GM03348 (cell line): ENCODE data around the gene GREB1.

Experiments
- DNase-seq: peaks from one replicate; pipeline ENCODE4 v3.0.0; 2012; ENCODE audit warnings: low spot score

The GREB1 gene

GRCh38 chr2:11559786-11560155, 25.9 kb downstream of the GREB1 start:
- DNase-seq: no peak

- no peak for DNase-seq
These were observed 27.0 kb downstream of the GREB1 start for GRCh38 chr2:11560806-11561205.

DNA sequence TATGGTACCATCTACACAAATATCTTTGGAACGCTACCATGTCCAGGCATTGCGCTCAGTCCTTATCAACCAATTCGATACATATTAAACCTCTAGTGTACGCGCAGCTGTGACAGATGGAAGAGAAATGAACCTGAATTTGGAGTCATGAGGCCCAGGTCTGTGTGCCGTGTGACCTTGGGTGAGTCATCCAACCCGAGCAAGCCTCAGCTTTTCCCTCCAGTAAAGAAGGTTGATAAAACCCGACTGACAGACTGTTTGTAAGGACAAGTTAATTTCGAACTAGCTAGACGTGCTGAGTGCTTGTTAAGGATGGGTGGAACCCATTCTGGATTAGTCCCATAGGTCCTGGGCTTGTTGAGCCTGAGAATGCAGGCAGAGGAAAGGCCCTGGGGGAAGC, 28.2 kb downstream of the GREB1 start:
- no peak for DNase-seq

DNA sequence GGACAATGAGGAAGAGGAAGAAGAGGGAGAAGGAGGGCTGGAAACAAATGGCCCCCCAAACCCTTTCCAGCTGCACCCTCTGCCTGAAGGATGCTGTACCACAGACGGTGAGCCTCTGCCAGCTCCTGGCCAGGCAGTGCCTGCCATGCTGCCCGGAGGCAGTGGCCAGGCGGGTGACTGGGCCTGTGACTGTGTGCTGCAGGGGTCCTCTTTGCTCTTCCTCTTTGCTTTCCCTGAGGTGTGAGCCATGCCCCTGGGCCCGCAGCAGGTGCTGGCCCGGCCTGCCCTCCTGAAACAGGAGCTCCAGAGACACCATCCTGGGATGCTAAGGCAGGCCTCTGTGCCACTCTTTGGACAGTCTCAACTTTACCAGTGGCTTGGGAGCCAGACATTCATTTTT, 28.6 kb downstream of the GREB1 start:
- DNase-seq: no peak

DNA sequence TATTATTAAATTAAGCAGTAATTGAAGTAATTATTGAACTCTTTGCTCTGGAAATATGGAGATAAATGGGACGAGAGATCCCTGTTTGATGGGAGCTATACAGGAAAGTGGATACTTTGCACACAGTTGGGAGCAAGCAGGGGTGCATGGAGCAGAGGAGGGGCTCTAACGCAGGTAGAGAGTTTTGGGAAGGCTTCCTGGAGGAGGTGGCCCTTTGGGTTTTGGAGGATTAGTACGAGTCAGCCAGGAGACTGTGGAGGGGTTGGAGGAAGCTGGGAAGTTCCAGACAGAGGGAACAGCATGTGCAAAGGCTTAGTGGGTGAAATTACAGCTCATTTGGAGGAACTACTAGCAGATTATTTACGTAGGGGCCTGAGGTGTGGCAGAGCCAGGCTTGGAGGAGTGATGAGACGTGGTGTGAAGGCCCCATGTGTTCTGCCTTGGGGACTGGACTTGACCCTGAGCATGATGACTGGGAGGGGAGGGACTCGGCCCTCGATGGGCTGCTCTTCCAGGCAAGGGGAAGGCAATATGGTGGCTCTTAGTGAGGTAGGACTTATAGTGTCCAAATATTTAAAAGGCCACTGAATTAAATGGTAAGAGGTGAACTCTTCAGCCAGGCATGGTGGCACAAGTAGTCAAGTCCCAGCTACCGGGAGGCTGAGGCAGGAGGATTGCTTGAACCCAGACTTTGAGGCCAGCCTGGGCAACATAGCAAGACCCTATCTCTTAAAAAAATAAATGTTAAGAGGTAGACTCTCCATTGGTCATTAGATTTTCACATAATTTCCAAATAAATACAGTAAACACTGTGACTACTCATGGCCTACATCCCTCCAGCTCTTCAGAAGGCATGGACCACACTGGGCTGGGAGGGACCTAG, 30.2 kb downstream of the GREB1 start:
- no peak for DNase-seq

GRCh38 chr2:11564816-11565567, 31.1 kb downstream of the GREB1 start:
- no peak for DNase-seq

DNA sequence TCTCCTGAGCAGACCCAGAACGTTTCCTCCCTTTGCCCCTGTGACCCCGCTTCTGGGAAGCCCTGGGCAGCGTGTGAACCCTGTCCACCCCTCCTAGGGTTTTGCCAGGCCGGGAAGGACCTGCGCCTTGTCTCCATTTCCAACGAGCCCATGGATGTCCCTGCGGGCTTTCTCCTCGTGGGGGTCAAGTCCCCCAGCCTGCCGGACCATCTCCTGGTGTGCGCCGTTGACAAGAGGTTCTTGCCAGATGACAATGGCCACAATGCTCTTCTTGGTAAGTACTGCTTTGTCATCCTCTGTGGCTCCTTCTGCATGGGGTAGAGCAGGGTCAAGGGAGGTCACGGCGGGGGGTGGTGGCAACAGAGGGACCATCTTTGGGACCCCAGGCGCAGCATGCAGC, 32.5 kb downstream of the GREB1 start:
- DNase-seq: no peak

- DNase-seq: no peak
These were observed 33.8 kb downstream of the GREB1 start for GRCh38 chr2:11567631-11568031.

GRCh38 chr2:11568436-11568835, 34.6 kb downstream of the GREB1 start:
- no peak for DNase-seq

DNA sequence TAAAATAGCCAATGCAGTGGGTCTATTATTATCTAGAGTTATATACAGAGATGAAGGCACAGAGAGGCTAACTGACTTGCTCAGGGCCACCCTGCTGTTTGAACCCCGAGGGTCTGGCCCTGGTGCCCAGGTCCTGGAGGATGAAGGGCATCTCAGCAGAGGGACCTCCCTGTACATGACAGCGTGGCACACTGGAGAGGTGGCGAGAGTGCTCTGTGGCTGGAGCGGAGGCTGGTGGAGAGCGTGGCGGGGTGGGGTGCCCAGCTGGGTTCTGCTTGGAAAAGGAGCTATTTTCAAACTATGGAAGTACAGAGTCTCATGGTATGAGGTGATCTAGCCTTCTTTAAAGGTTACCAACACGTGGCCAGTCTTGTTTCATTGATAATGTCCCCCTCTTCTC, 35.8 kb downstream of the GREB1 start:
- no peak for DNase-seq

GRCh38 chr2:11571170-11571569, 37.3 kb downstream of the GREB1 start:
- DNase-seq: no peak

GRCh38 chr2:11572996-11573395, 39.2 kb downstream of the GREB1 start:
- DNase-seq: no peak

DNA sequence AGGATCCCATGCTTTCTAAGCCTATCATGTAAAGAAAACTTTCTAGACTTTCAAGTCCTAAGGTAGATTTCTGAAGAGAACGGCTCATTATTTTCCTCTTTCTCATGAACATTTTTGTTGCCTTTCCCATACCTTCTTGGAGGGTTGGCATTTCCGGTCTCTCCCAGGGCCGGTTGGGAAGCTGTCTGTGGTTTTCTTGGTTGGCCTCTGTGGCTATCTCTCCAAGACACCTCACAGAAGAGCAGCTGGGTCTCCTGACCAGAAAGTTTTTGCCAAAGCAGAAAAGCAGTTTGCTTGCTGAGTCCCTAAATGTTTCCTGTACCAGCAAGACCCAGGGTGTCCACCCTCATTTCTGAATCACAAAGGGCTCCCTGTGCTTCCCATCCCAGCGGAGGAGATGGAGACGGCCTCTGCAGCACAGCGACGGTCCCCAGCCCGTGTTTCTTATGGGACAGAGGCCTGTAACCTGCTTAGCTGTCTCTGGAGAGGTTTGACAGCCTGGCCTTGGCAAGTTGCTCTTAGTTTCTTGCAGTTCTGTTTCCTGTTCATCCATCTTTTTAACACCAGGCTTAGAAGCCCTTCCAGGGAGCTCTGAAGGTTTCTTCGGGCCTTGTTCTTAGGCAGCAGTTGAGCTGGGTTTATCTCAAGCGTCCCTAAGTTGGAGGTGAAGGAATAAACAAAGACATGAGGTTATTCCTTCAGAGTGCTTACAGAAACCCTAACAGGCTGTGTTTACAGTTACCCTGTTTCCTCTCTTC, 39.8 kb downstream of the GREB1 start:
- peak; percentile 48 for DNase-seq

DNA sequence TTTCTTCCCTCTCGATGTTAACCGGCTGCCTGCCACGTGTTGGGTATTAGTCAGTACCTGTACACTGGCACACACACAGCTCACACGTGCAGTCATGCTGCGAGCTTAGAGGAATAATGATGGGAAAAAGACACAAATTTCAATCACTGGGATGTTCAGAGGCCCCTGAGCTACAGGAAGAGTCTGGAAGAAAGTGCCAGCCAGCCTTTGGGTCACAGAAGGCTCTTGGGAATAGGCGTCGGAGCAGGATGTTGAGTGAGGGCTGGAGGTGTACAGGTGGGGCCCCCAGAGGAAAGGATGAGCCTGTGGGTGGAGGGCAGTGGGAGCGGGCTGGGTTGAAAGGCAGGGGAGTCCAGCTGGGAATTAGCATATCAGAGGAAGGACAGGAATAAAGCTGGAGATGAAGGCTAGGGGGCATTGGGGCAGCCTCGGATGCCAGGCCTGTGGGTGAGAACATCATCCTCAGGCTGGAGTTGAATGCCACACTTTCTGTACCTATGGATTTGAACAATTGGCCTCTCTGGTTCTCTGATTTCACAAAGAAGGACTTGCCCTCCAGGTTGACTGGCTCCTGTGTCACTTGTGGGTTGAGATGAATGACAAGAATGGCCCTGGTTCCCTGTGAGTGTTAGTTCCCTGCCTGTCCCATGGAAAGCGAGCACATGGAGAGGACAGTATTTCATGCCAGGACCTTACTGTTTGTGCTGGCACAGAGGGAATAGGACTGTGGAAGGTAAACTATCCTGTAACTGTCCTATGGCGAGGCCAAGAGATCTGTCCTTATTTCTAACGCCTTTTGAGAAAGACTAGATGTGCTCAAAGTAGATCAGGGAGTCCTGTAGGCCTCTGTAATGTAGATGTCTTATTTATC, 40.6 kb downstream of the GREB1 start:
- no peak for DNase-seq

- DNase-seq: no peak
These were observed 42.6 kb downstream of the GREB1 start for GRCh38 chr2:11576398-11576797.

DNA sequence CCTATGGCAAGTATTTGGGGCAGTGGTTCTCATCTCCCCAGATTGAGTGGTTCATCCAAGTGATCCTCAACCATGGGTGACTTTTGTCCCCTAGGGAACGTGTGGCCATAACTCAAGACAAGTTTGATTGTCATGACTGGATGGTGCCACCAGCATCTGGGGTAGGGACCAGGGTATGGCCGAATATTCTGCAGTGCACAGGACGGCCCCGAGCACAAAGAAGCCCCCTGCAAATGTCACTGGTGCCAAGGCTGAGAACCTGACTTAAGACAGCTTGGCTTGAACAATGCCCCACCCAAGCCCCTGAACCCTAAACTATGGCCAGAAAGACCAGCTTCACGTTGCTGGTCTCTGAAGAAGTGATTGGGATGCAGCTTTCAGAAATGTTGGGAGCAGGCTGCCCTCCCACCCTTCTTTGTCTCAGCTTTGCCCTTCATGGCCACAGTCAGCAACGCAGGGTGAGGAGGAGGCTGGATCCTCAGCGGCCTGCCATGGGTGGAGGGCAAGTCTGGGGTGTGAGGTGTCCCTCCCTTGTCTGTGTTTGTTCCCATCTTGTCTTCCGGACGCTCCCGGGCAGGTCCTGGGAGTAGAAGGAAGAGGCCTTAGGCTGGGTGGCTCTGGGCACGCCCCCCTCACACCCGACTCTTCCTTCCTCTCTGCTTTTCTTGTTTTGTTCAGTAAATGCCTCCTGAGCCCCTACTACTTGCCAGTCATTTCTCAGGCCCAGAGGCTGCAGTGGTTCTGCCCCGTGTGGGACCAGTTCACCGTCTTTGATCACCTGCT, 43.4 kb downstream of the GREB1 start:
- no peak for DNase-seq

DNA sequence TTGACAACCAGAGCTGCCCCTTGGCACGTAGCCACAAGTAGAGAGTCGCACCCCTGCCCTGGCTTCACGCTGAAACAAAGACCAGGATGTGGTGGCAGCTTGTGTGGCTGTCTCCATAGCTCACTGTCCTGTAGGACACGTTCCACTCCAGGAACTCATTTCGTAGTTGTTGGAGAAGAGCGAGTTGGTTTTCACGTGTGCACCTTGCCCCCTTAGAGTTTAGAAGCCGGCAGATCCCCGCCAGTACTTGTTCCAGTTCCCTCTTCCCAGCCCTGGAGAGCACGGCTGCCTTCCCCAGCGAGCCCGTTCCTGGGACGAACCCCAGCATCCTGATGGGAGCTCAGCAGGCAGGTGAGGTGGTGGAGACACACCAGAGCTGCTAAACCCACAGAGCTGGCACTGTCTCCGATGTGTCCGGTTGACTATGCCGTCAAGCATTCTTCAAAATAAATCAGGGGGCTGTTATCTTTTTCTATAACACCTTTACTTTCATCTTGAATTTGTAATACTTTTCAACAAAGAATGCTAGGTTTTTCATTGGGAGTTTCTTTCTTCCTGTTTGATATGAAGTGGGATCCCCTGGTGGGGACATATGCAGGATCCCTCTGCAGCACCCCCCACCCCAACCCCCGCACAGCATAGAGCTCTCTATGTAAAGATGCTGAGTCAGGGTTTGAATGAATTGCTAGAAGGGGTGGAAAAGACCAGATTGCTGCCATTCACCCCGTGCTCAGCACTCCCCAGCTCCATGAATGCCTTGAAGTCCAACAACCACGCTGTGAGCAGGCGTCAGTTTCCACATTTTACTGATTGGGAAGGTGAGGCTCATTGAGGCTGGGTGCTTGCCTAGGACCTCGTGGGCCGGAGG, 44.5 kb downstream of the GREB1 start:
- no peak for DNase-seq

GRCh38 chr2:11578986-11579774, 45.3 kb downstream of the GREB1 start:
- no peak for DNase-seq
